ENCODE results near the gene ZNF669. TPM values are rescaled to one million over a fixed set of nuclear protein-coding genes. Genes with fewer than 3 reads are reported as not detected.

Gene ZNF669
- total and polyA plus RNA-seq, 7 donors: 1.3 to 3.7 (median 2.7) TPM

DNA sequence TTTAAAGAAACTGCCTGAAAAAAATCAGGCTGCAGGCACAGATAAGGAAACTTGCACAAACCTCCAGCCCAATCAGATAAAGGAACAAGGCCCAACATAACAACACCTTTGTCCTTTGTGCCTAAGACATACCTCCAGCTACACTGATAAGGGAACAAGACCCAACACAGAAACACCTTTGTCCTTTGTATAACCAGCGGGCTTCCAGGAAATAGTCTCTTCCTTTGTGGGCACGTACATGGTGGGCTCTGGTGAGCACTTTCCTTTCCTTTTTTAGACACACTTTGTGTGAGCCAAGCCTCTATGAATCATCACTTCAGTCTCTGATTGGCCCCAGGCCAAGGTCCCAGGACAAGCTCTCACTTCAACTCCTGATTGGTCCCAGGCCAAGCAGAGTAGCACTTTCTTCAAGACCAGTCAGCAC, 49.2 kb downstream of the ZNF669 start:
- Histone ChIP-seq H3K4me3 (no peak overlapping the region), H3K4me1 (no peaks in the 10 kb centered on the region), H3K36me3 (ENCODE audit: insufficient read depth in 1 of 2, low read depth in 1 of 2) (no peaks in the 10 kb centered on the region), H3K9me3 (peaks cover 33% of the 10 kb centered on the region), H3K27ac (no peak overlapping the region), H3K27me3 (ENCODE audit: insufficient read depth in 3 of 3, low read length in 2 of 3) (no peaks in the 10 kb centered on the region)
- ATAC-seq (no peak), DNase-seq (no peak)
- TF ChIP-seq, protein P1, sequence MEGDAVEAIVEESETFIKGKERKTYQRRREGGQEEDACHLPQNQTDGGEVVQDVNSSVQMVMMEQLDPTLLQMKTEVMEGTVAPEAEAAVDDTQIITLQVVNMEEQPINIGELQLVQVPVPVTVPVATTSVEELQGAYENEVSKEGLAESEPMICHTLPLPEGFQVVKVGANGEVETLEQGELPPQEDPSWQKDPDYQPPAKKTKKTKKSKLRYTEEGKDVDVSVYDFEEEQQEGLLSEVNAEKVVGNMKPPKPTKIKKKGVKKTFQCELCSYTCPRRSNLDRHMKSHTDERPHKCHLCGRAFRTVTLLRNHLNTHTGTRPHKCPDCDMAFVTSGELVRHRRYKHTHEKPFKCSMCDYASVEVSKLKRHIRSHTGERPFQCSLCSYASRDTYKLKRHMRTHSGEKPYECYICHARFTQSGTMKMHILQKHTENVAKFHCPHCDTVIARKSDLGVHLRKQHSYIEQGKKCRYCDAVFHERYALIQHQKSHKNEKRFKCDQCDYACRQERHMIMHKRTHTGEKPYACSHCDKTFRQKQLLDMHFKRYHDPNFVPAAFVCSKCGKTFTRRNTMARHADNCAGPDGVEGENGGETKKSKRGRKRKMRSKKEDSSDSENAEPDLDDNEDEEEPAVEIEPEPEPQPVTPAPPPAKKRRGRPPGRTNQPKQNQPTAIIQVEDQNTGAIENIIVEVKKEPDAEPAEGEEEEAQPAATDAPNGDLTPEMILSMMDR (IDR thresholded peaks at IDR 0.05): no peak
- intact Hi-C loops (cut with DNase I): no loop called here
- 47 to 51% (median 48%) methylated on average over 2 of the region's 2 CpGs for WGBS, 3 donors

Other genes with a start within 250 kb of the ZNF669 start
- 10 to 100 TPM; 16.8 to 29.6 (median 25.3) TPM for gene AHCTF1, start 172.4 kb downstream of the ZNF669 start, total RNA-seq
- 10 to 100 TPM in 1 of 3 donors, 1 to 10 TPM in 2; 9.0 to 19.1 (median 9.5) TPM for gene AHCTF1, start 172.4 kb downstream of the ZNF669 start, polyA plus RNA-seq
- gene ZNF695, start 96.3 kb downstream of the ZNF669 start, total RNA-seq: not detected
- gene ZNF695, start 96.3 kb downstream of the ZNF669 start, polyA plus RNA-seq: under 1 TPM in 1 of 3 donors, not detected in 2; 0.03 TPM
- under 1 TPM; 0.83 to 0.96 (median 0.91) TPM for gene ZNF670, start 25.5 kb downstream of the ZNF669 start, total RNA-seq
- gene ZNF670, start 25.5 kb downstream of the ZNF669 start, polyA plus RNA-seq: 1 to 10 TPM in 1 of 3 donors, under 1 TPM in 2; 0.63 to 1.6 (median 0.66) TPM
- 10 to 100 TPM in 1 of 4 donors, 1 to 10 TPM in 3; 6.8 to 10.9 (median 9.1) TPM for gene ZNF124, start 67.7 kb upstream of the ZNF669 start, total RNA-seq
- 1 to 10 TPM; 1.1 to 3.8 (median 1.4) TPM for gene ZNF124, start 67.7 kb upstream of the ZNF669 start, polyA plus RNA-seq
- not detected for gene VN1R5, start 151.7 kb upstream of the ZNF669 start, total RNA-seq
- gene VN1R5, start 151.7 kb upstream of the ZNF669 start, polyA plus RNA-seq: not detected
- 10 to 100 TPM; 19.5 to 24.2 (median 22.9) TPM for gene ZNF496, start 227.5 kb upstream of the ZNF669 start, total RNA-seq
- gene ZNF496, start 227.5 kb upstream of the ZNF669 start, polyA plus RNA-seq: 10 to 100 TPM in 1 of 3 donors, 1 to 10 TPM in 2; 4.3 to 16.7 (median 8.8) TPM